Nephron progenitor cell (in vitro differentiated cells): ENCODE data around the gene TUBB2B.

Experiments
- DNase-seq: peaks from one replicate; pipeline ENCODE4 v3.0.0; 2021
- H3K27ac Mint-ChIP-seq: 2 replicates; pipeline ENCODE4 v1.8.0; 2021; ENCODE audit warnings: mild to moderate bottlenecking, moderate library complexity, mixed read lengths
- H3K27me3 Mint-ChIP-seq: 2 replicates; pipeline ENCODE4 v1.8.0; 2021; ENCODE audit warnings: mild to moderate bottlenecking, low read depth, mixed read lengths; ENCODE audit not compliant: poor library complexity
- H3K36me3 Mint-ChIP-seq: 2 replicates; pipeline ENCODE4 v1.8.0; 2021; ENCODE audit warnings: low read depth, mixed read lengths
- H3K4me1 Mint-ChIP-seq: 2 replicates; pipeline ENCODE4 v1.8.0; 2021; ENCODE audit warnings: mixed read lengths
- H3K4me3 Mint-ChIP-seq: 2 replicates; pipeline ENCODE4 v1.8.0; 2021; ENCODE audit warnings: mild to moderate bottlenecking, moderate library complexity, mixed read lengths
- H3K9me3 Mint-ChIP-seq: 2 replicates; pipeline ENCODE4 v1.8.0; 2021; ENCODE audit warnings: mild to moderate bottlenecking, moderate library complexity, mixed read lengths
- TF ChIP-seq, protein P1 (sequence below): fragments of 200-600 bp; sonication (generic); IDR thresholded peaks from 2 replicates; pipeline ENCODE4 v1.5.0; 2021; ENCODE audit warnings: antibody characterized with exemption

The TUBB2B gene

DNA sequence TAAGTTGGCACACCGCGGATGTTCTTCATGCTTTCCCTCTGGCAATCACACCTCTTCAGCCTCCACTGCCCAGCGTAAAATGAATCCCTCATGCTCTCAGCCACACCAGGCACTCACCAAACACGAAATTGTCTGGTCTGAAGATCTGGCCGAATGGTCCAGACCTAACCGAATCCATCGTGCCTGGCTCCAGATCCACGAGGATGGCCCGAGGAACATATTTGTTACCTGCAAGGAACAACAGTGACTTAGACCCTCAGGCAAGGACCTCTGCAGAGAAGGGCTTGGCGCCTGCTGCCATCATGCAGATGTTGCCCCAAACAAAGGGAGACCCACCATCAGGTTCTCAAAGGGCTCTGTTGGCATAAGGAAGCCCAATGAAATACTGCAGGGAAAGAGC is 1.4 kb downstream of the TUBB2B start:
- TF ChIP-seq, protein P1, sequence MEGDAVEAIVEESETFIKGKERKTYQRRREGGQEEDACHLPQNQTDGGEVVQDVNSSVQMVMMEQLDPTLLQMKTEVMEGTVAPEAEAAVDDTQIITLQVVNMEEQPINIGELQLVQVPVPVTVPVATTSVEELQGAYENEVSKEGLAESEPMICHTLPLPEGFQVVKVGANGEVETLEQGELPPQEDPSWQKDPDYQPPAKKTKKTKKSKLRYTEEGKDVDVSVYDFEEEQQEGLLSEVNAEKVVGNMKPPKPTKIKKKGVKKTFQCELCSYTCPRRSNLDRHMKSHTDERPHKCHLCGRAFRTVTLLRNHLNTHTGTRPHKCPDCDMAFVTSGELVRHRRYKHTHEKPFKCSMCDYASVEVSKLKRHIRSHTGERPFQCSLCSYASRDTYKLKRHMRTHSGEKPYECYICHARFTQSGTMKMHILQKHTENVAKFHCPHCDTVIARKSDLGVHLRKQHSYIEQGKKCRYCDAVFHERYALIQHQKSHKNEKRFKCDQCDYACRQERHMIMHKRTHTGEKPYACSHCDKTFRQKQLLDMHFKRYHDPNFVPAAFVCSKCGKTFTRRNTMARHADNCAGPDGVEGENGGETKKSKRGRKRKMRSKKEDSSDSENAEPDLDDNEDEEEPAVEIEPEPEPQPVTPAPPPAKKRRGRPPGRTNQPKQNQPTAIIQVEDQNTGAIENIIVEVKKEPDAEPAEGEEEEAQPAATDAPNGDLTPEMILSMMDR, result no peak
- peaks cover 51% of the 10 kb centered on the region for H3K4me1 Mint-ChIP-seq
- no peak for DNase-seq
- H3K9me3 Mint-ChIP-seq, result peaks cover 5% of the 10 kb centered on the region
- peaks cover 24% of the 10 kb centered on the region for H3K36me3 Mint-ChIP-seq
- H3K4me3 Mint-ChIP-seq, result peak overlapping the region; percentile 94
- H3K27me3 Mint-ChIP-seq, result peaks cover 25% of the 10 kb centered on the region
- no peak overlapping the region for H3K27ac Mint-ChIP-seq

DNA sequence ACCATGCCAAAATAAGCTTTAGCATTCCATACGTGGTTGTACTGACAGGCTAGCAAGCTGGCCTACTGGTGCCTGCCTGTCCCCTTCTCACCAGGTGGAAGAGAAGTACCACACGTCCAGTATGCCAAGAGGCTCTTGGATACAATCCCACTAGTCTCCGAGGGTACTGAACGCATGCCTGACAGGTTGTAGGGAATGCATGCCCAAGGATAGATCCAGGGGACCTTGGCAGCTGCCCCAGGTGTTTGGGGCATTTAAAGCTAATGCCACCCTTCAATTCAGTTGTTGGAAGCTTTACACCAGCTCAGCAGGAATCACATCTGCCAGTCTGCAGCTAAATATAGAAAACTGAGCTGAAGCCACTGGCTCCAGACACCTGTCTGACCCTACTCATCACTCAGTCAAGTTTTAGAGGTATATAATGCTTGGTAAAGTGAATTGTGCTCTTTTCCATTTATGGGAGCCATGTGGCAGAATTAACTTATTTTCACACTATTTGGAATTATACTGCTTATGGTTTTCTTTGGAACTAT is 4.9 kb downstream of the TUBB2B start:
- H3K4me1 Mint-ChIP-seq, result peaks cover 33% of the 10 kb centered on the region
- peaks cover 11% of the 10 kb centered on the region for H3K27me3 Mint-ChIP-seq
- no peak for DNase-seq
- no peak overlapping the region for H3K4me3 Mint-ChIP-seq
- peaks cover 5% of the 10 kb centered on the region for H3K9me3 Mint-ChIP-seq
- TF ChIP-seq, protein P1, result no peak
- H3K36me3 Mint-ChIP-seq, result peaks cover 24% of the 10 kb centered on the region
- no peak overlapping the region for H3K27ac Mint-ChIP-seq

DNA sequence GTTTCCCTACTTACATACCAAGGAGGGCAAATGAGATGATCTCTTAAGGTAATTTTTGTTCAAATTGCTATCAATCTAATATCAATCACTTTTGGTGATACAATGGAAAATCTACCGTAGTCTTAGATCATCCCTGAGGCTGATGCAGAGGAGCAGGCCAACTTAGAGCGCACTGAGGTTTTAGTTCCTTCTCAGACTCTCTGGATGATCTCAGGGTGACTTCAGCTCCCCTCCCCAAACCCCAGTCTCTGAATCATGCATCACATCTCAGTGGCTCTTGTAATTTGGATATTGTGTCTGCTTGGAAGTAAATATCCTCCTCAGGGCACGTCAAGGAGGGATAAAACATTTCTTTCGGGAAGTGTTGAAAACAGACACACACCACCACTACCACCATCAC is 5.9 kb downstream of the TUBB2B start:
- peak overlapping the region; percentile 69 for H3K27ac Mint-ChIP-seq
- H3K9me3 Mint-ChIP-seq, result peaks cover 5% of the 10 kb centered on the region
- H3K27me3 Mint-ChIP-seq, result peaks cover 11% of the 10 kb centered on the region
- peaks cover 24% of the 10 kb centered on the region for H3K36me3 Mint-ChIP-seq
- peaks cover 31% of the 10 kb centered on the region for H3K4me1 Mint-ChIP-seq
- DNase-seq, result no peak
- TF ChIP-seq, protein P1, result no peak
- no peak overlapping the region for H3K4me3 Mint-ChIP-seq

DNA sequence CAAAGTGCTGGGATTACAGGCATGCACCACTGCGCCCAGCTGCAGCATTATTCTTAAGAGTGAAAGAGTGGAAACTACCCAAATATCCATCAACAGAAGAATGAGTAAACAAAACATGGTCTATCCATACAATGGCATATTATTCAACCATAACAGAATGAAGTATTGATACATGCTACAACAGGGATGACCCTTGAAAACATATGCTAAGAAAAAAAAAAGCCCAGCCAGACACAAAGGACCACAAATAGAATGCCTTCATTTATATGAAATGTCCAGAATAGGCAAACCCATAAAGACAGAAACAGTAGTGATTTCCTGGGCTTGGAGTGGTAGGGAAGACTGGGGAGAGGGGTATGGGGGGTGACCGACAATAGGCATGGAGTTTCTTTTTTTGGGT is 7.1 kb downstream of the TUBB2B start:
- Mint-ChIP-seq H3K27me3 (peaks cover 11% of the 10 kb centered on the region), H3K4me1 (peaks cover 19% of the 10 kb centered on the region), H3K9me3 (peaks cover 5% of the 10 kb centered on the region), H3K4me3 (no peak overlapping the region), H3K27ac (no peak overlapping the region), H3K36me3 (peaks cover 16% of the 10 kb centered on the region)
- TF ChIP-seq, protein P1, result no peak
- no peak for DNase-seq

DNA sequence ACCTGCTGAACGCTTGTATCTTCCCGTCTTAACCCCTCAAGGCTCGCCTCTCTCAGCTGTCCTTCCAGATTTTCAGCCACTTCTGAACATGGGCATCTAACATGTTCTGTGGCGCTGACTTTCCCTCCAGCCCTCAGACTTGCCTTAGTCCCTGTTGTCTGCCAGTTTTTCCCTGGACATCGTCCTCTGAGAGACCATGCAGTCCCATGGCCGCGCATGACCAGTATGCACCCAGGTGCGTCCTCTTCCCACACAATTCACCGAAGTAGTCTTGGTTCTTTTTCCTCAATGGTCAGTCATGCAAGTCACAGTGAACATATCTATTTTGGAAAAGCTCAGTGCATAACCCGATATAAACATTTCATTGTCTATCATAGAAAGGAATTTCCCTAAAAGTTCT is 9.2 kb downstream of the TUBB2B start:
- H3K27ac Mint-ChIP-seq, result no peak overlapping the region
- H3K9me3 Mint-ChIP-seq, result peaks cover 5% of the 10 kb centered on the region
- H3K27me3 Mint-ChIP-seq, result peaks cover 11% of the 10 kb centered on the region
- TF ChIP-seq, protein P1, result no peak
- H3K36me3 Mint-ChIP-seq, result peaks cover under 1% of the 10 kb centered on the region
- no peak overlapping the region for H3K4me3 Mint-ChIP-seq
- no peak for DNase-seq
- peaks cover 6% of the 10 kb centered on the region for H3K4me1 Mint-ChIP-seq

DNA sequence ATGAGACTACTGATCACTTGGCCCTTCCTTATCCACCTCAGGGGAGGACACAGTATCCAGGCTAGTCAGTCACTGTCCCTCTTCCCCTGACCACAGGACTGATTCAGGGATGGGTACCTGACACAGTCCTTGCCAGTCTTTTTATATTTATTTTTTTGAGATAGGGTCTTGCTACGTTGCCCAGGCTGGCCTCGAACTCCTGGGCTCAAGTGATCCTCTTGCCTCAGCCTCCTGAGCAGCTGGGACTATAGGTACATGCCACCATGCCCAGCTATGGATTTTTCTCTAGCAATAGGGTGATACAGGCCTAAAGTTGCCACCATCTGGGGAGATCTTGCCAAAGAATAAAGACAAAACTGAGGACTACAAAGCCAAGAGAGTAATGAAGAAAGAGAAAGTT is 10.2 kb downstream of the TUBB2B start:
- H3K9me3 Mint-ChIP-seq, result peaks cover 4% of the 10 kb centered on the region
- H3K27me3 Mint-ChIP-seq, result peaks cover 11% of the 10 kb centered on the region
- H3K4me3 Mint-ChIP-seq, result no peak overlapping the region
- H3K27ac Mint-ChIP-seq, result no peak overlapping the region
- TF ChIP-seq, protein P1, result no peak
- no peak for DNase-seq
- peaks cover 11% of the 10 kb centered on the region for H3K4me1 Mint-ChIP-seq
- H3K36me3 Mint-ChIP-seq, result no peaks in the 10 kb centered on the region
